Right lobe of liver (tissue), 6 donors: ENCODE results near the gene MTUS2. TPM values are rescaled to one million over a fixed set of nuclear protein-coding genes. Genes with fewer than 3 reads are reported as not detected.
A peak's percentile ranks its signal among the peaks of the same experiment; 100 is the strongest.

Experiments used
- ATAC-seq, 4 donors: fragments of 200-7000 bp; cut with Tn5 transposase; one replicate each; pipeline ENCODE4 v1.9.1; 2020; ENCODE audit warnings: mild to moderate bottlenecking in 4 of 4, moderate library complexity in 4 of 4
- DNase-seq, 3 donors: peaks; one replicate each; pipeline ENCODE4 v3.0.0-alpha.2; 2020
- H3K27ac ChIP-seq, 3 donors: fragments of 200-600 bp; one replicate each; pipeline ENCODE4 v1.8.0; 2022
- H3K27me3 ChIP-seq, 2 donors: fragments of 200-600 bp; one replicate each; pipeline ENCODE4 v1.8.0; 2022
- H3K36me3 ChIP-seq, 4 donors: fragments of 200-600 bp; sonication (generic) in 1 of 4; one replicate each; pipeline versions ENCODE4 v1.5.1 to v1.8.0; 2017 to 2022; ENCODE audit warnings: control low read depth in 1 of 4
- H3K4me1 ChIP-seq, 4 donors: fragments of 200-600 bp; sonication (generic) in 1 of 4; one replicate each; pipeline versions ENCODE4 v1.5.1 to v1.8.0; 2017 to 2022; ENCODE audit warnings: control low read depth in 1 of 4
- H3K4me3 ChIP-seq, 3 donors: fragments of 200-600 bp; one replicate each; pipeline ENCODE4 v1.8.0; 2022
- H3K9me3 ChIP-seq, 4 donors: fragments of 200-600 bp; sonication (generic) in 1 of 4; one replicate each; pipeline versions ENCODE4 v1.5.1 to v1.8.0; 2017 to 2022; ENCODE audit warnings: control low read depth in 1 of 4
- CTCF ChIP-seq, 4 donors: fragments of 200-600 bp in 3 of 4; fragments of 450-650 bp in 1 of 4; IDR thresholded peaks; one replicate each; pipeline versions ENCODE4 v1.5.1 to v1.8.0; 2016 to 2022; ENCODE audit warnings: antibody characterized with exemption in 4 of 4, mild to moderate bottlenecking in 2 of 4
- POLR2A ChIP-seq: fragments of 450-650 bp; IDR thresholded peaks from one replicate; pipeline ENCODE4 v1.6.1; 2017; ENCODE audit warnings: antibody characterized with exemption, mild to moderate bottlenecking
- WGBS: methylation state at CpG from one replicate; pipeline ENCODE4 v1.1.6; 2018; ENCODE audit warnings: low coverage, low lambda C conversion rate; ENCODE audit not compliant: insufficient coverage; ENCODE audit errors: missing lambda C conversion rate; 5-methylcytosine and 5-hydroxymethylcytosine counted together
- intact Hi-C, 2 donors: fragments of 100-400 bp; cut with DNase I; formaldehyde crosslinking; loops; one replicate each; pipeline versions ENCODE4 v1.11.2 to v1.14.1; 2022
- total RNA-seq, 6 experiments: library from RNA; depleted of rRNA in 2 of 6; stranded (reverse); fragments of >200 nt in 2 of 6; fragmentation: NEBNext Ultra II Directional in 3 of 6; extraction: Animal tissue kit (Norgen Biotek cat#: 25700) in 3 of 6; gene quantifications; one replicate each; pipeline versions ENCODE4 v1.1.0 to v1.2.4, GENCODE V29; 2016 to 2023
- donor health status: DM: no; HTN: yes; CAD: no.
- donor health status: DM: no; HTN: no; CAD: no.
- donor health status: DM: no; HTN: no; CAD: no.
- donor health status: DM: no; HTN: yes; CAD: no.
- donor health status: DM: no; HTN: yes; CAD: no.

The MTUS2 gene
- total RNA-seq, 6 experiments from 2014 or later: 0.15 to 2.2 (median 0.98) TPM

DNA sequence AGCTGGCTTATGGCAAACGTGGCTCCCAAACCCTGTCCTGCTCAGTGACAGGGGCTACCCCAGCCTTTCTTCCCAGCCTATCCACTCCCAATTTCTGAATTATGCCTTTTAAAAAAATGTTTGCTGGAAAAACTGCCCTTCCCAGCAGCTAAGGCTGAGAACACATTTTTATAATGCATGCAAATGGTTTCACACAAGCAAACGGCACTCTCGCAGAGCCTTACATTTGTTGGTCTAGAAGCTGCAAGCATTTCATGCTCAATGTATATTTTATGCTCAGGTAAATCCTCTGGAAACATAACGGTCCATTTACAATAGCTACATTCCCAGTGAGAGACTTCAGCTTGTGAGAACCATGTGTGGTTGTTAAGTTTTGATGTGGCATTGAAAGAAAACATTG, 713.9 kb downstream of the MTUS2 start:
- DNase-seq: no peak
- no peaks in the 10 kb centered on the region for H3K9me3 ChIP-seq
- H3K27ac ChIP-seq: no peak overlapping the region
- H3K36me3 ChIP-seq: peaks cover 0 to 2% (median 0%) of the 10 kb centered on the region in 4 donors
- no peak for ATAC-seq
- H3K4me1 ChIP-seq: no peaks in the 10 kb centered on the region
- intact Hi-C loops: no loop called here
- no peak overlapping the region for H3K4me3 ChIP-seq
- no peak for TF ChIP-seq CTCF (IDR thresholded peaks at IDR 0.05)
- no peaks in the 10 kb centered on the region for H3K27me3 ChIP-seq
- WGBS: 89% methylated on average over 4 of the region's 4 CpGs

GRCh38 chr13:29535663-29536655, 715.8 kb downstream of the MTUS2 start:
- Histone ChIP-seq H3K36me3 (peaks cover 0 to 2% (median 0%) of the 10 kb centered on the region in 4 donors), H3K4me3 (no peak overlapping the region), H3K27me3 (no peaks in the 10 kb centered on the region), H3K9me3 (no peaks in the 10 kb centered on the region), H3K27ac (no peak overlapping the region), H3K4me1 (no peaks in the 10 kb centered on the region)
- no peak for DNase-seq
- TF ChIP-seq POLR2A (no peak), CTCF (IDR thresholded peaks at IDR 0.05) (no peak)
- 96% methylated on average over 11 of the region's 24 CpGs for WGBS
- no peak for ATAC-seq
- intact Hi-C loops: no loop called here

GRCh38 chr13:29536853-29537252, 716.7 kb downstream of the MTUS2 start:
- Histone ChIP-seq H3K4me3 (no peak overlapping the region), H3K4me1 (no peaks in the 10 kb centered on the region), H3K36me3 (peaks cover 0 to 2% (median 0%) of the 10 kb centered on the region in 4 donors), H3K27me3 (no peaks in the 10 kb centered on the region), H3K9me3 (no peaks in the 10 kb centered on the region), H3K27ac (no peak overlapping the region)
- no peak for ATAC-seq
- intact Hi-C loops: no loop called here
- DNase-seq: no peak
- 88% methylated on average over 7 of the region's 7 CpGs for WGBS
- no peak for TF ChIP-seq CTCF (IDR thresholded peaks at IDR 0.05)

DNA sequence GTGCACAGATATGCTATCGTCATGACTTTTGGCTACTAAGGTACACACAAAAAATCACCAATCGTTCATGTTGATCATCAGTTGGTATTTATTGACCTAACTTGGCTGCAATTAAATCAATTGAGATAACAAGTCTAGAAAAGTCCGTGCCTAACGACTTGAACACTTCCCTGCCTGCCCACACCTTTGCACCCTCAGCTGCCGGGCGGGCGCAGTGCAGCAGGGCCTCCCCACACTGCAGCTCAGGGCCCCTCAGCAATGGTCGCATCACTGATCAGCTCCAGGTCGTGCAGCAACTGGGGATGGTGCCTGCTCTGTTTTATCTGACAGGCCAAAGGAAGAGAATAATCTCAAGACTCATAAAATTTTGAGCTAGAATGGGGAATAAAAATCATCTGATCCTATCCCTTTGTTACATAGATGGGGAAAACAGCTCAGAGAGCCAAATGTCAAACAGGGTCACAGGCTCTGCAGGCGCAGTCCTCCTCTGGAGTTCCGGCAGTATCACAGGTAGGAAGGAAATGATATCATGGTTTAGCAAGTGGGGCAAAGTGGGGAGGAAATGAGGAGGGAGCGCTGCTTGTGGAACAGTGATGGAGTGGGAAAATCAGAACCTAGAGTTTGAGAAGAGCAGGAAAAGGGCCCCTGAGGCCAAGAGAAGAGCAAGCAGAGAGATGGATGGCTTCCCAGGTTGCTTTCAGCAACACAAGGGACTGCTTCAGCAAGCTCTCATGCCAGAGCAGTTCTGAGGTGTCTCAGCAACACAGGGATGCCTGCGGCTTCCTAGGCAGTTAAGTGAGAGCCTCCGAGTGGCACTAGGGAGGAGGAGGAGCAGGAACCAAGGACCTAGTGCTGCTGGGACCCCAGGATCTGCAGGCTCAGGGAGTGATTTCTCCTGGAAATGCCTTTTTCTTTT, 717.9 kb downstream of the MTUS2 start:
- H3K36me3 ChIP-seq: peaks cover 0 to 2% (median 0%) of the 10 kb centered on the region in 4 donors
- H3K4me3 ChIP-seq: no peak overlapping the region
- H3K9me3 ChIP-seq: no peaks in the 10 kb centered on the region
- no peak for TF ChIP-seq CTCF (IDR thresholded peaks at IDR 0.05)
- no peak for TF ChIP-seq POLR2A
- intact Hi-C loops: no loop called here
- DNase-seq (no peak), ATAC-seq (peak in 1 of 4 donors; percentile 49)
- no peaks in the 10 kb centered on the region for H3K27me3 ChIP-seq
- H3K27ac ChIP-seq: no peak overlapping the region
- no peaks in the 10 kb centered on the region for H3K4me1 ChIP-seq
- 82% methylated on average over 11 of the region's 14 CpGs for WGBS
